H1 (cell line): Measurements from ENCODE around the gene FBXO28.

Source experiments
- ATF3 ChIP-seq: IDR thresholded peaks from 2 replicates; pipeline ENCODE4 v1.6.1; 2011; ENCODE audit warnings: low read depth, mild to moderate bottlenecking, low read length; ENCODE audit not compliant: insufficient read depth
- CREB1 ChIP-seq: IDR thresholded peaks from 2 replicates; pipeline ENCODE4 v1.6.1; 2012; ENCODE audit warnings: inconsistent platforms
- EP300 ChIP-seq, 2 experiments: IDR thresholded peaks; 1 replicate in 1 of 2; 2 replicates in 1 of 2; pipeline ENCODE4 v1.6.1; 2011 to 2012; ENCODE audit warnings: low read depth in 2 of 2, low read length in 2 of 2, mild to moderate bottlenecking in 2 of 2, borderline replicate concordance in 1 of 2, inconsistent platforms in 1 of 2, moderate library complexity in 1 of 2
- EZH2 ChIP-seq: fragments of 200-600 bp; sonication (generic); IDR thresholded peaks from 2 replicates; pipeline ENCODE4 v1.7.1; 2012; ENCODE audit warnings: low read depth, mild to moderate bottlenecking, moderate library complexity, low read length, inconsistent platforms; ENCODE audit not compliant: severe bottlenecking
- MAX ChIP-seq: IDR thresholded peaks from 2 replicates; pipeline ENCODE4 v1.6.1; 2012; ENCODE audit warnings: inconsistent platforms
- POLR2A ChIP-seq, 2 experiments: IDR thresholded peaks; 1 replicate in 1 of 2; 2 replicates in 1 of 2; pipeline ENCODE4 v1.6.1; 2011; ENCODE audit warnings: low read depth in 2 of 2, low read length in 2 of 2, mild to moderate bottlenecking in 2 of 2; ENCODE audit errors: control extremely low read depth in 1 of 2
- RFX5 ChIP-seq: IDR thresholded peaks from 2 replicates; pipeline ENCODE4 v1.6.1; 2011; ENCODE audit warnings: low read depth, low read length, improper control_type of control experiment, borderline replicate concordance
- TF ChIP-seq, protein P1 (sequence below), 3 experiments: IDR thresholded peaks; 1 replicate in 2 of 3; 2 replicates in 1 of 3; pipeline versions ENCODE4 v1.5.1 to v1.6.1; 2011; ENCODE audit warnings: low read length in 3 of 3, mild to moderate bottlenecking in 3 of 3, inconsistent platforms in 2 of 3, low read depth in 1 of 3, moderate library complexity in 1 of 3; ENCODE audit not compliant: insufficient read depth in 1 of 3; ENCODE audit errors: control extremely low read depth in 1 of 3

DNA sequence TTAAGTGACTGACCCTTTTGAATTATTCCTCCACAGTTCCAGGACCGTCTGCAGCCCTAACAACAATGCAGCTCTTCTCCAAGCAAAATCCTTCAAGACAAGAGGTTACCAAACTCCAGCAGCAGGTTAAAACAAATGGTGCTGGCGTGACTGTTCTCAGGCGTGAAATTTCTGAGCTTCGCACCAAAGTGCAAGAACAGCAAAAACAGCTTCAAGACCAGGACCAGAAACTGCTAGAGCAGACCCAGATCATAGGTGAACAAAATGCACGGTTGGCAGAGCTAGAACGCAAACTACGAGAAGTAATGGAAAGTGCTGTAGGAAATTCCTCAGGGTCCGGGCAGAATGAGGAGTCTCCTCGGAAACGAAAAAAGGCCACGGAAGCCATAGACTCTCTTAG lies 43.4 kb downstream of the FBXO28 start:
- no peak for TF ChIP-seq POLR2A (IDR thresholded peaks at IDR 0.05; ENCODE audit: control extremely low read depth in 1 of 2, low read depth in 2 of 2, low read length in 2 of 2)
- TF ChIP-seq, protein P1, sequence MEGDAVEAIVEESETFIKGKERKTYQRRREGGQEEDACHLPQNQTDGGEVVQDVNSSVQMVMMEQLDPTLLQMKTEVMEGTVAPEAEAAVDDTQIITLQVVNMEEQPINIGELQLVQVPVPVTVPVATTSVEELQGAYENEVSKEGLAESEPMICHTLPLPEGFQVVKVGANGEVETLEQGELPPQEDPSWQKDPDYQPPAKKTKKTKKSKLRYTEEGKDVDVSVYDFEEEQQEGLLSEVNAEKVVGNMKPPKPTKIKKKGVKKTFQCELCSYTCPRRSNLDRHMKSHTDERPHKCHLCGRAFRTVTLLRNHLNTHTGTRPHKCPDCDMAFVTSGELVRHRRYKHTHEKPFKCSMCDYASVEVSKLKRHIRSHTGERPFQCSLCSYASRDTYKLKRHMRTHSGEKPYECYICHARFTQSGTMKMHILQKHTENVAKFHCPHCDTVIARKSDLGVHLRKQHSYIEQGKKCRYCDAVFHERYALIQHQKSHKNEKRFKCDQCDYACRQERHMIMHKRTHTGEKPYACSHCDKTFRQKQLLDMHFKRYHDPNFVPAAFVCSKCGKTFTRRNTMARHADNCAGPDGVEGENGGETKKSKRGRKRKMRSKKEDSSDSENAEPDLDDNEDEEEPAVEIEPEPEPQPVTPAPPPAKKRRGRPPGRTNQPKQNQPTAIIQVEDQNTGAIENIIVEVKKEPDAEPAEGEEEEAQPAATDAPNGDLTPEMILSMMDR (IDR thresholded peaks at IDR 0.05; ENCODE audit: control extremely low read depth in 1 of 3, insufficient read depth in 1 of 3, low read depth in 1 of 3, low read length in 3 of 3): no peak
- no peak for TF ChIP-seq ATF3
- TF ChIP-seq MAX: no peak
- no peak for TF ChIP-seq CREB1
- TF ChIP-seq EP300 (IDR thresholded peaks at IDR 0.05; ENCODE audit: borderline replicate concordance in 1 of 2, low read depth in 2 of 2, low read length in 2 of 2): no peak
- TF ChIP-seq EZH2: no peak
- TF ChIP-seq RFX5: no peak
